COLO668 (cell line): ENCODE measurements around the gene NAGLU.

Experiments used
- DNase-seq: peaks from one replicate; lab custom pipeline; 2025; ENCODE audit not compliant: unreplicated experiment; lab: John Stamatoyannopoulos, UW

NAGLU gene

DNA sequence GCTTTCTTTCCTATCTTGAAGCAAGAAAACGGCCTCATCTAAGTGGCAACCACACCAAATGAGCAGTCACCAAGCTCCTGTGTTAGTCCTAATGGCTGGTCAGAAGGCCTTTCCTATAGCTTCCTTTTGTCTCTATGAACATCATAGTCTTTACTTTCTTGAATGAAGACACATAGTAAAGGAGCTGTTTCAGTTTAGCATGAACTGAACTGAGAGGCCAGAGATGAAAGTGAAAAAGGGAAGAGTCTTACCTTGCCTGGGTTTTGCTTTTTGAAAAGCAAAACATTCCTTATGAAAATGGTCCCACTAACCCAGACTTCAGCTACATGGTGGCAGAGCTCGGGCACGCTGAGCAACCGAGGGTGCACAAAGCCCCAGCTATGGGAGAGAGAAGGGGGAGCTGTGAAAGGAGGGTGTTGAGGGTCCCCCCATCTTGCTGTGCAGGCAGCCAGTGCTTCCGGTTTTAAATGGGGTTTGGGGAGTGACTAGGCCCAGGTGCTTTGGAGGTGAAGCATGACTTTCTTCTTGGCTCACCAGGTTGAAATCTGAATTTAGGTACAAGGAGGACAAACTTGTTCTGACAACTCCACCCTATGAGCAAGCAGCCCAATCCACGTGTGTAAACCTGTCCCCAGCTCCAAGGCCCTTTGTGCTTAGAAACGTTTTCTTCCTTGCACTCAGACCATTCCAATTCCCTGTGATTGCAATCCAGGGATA is 50.6 kb downstream of the NAGLU start:
- no peak for DNase-seq

DNA sequence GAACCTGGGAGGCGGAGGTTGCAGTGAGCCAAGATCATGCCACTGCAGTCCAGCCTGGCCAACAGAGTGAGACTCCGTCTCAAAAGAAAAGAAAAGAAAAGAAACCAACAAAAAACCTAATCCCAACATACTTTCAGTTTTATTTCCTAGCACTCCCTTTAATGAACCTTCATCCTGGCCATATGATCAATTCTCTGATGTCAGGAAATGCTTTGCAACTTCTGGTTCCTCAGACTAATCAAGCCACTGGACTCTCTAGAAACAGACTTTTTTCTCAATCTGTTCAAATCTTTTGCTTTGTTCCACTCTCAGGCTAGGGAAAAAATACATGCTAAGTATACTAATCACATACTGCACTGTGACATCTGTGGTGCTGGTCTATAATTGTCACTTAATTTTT is 54.8 kb downstream of the NAGLU start:
- no peak for DNase-seq

DNA sequence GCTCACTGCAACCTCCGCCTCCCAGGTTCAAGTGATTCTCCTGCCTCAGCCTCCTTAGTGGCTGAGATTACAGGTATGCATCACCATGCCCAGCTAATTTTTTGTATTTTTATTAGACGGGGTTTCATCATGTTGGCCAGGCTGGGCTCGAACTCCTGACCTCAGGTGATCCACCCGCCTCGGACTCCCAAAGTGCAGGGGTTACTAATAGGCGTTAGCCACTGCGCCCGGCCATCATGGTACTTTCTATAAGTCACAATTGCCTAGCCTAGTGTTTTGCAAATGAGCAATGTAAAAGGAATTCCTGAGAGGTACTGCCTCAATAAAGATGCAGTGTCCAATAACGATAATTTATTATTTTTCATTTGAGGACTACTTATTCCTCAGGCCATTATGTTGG is 55.4 kb downstream of the NAGLU start:
- no peak for DNase-seq
